Left ventricle myocardium inferior (tissue), 1 donor: ENCODE data around the gene YAE1. TPM values are rescaled to one million over a fixed set of nuclear protein-coding genes. Genes with fewer than 3 reads are reported as not detected.

Experiments
- DNase-seq: peaks from one replicate; pipeline ENCODE4 v3.0.0-alpha.2; 2020
- H3K27ac ChIP-seq: fragments of 200-600 bp; replicated peaks from 2 replicates; pipeline ENCODE4 v1.8.0; 2021
- H3K27me3 ChIP-seq: fragments of 200-600 bp; 2 replicates; pipeline ENCODE4 v1.8.0; 2021; ENCODE audit warnings: low read depth
- H3K36me3 ChIP-seq: fragments of 200-600 bp; 2 replicates; pipeline ENCODE4 v1.8.0; 2021
- H3K4me1 ChIP-seq: fragments of 200-600 bp; 2 replicates; pipeline ENCODE4 v1.8.0; 2021
- H3K4me3 ChIP-seq: fragments of 200-600 bp; 2 replicates; pipeline ENCODE4 v1.8.0; 2021; ENCODE audit warnings: mild to moderate bottlenecking, moderate library complexity
- H3K9me3 ChIP-seq: fragments of 200-600 bp; replicated peaks from 2 replicates; pipeline ENCODE4 v1.8.0; 2021
- intact Hi-C: fragments of 100-400 bp; cut with micrococcal nuclease; formaldehyde crosslinking; loops from one replicate; pipeline ENCODE4 v1.11.0; 2022
- long read RNA-seq: library from polyadenylated mRNA; unstranded; transcript quantifications from one replicate; pipeline ENCODE4 v2.0.0, GENCODE V29; 2021
- total RNA-seq: library from RNA; stranded (reverse); fragmentation: NEBNext Ultra II Directional; extraction: Animal tissue kit (Norgen Biotek cat#: 25700); gene quantifications from one replicate; pipeline ENCODE4 v1.2.1, GENCODE V29; 2021
- TF ChIP-seq, protein P1 (sequence below): fragments of 200-600 bp; IDR thresholded peaks from 2 replicates; pipeline ENCODE4 v1.8.0; 2021; ENCODE audit warnings: antibody characterized with exemption, mild to moderate bottlenecking, borderline replicate concordance
- donor health status: DM: no; HTN: yes; CAD: no; lungs with severe emphysema.

The YAE1 gene
- total RNA-seq, result 18.6 TPM
- long read RNA-seq, partial matches to known transcripts, result 0 of 6 reads
- long read RNA-seq, other reads (novel, unspliced or antisense), result 2 of 6 reads

GRCh38 chr7:39566023-39566921 lies at the start of gene YAE1:
Gene YAE1 (plus strand): TSS chr7:39566404. CDS start chr7:39566419, 15 bp downstream.
- H3K4me3 ChIP-seq, result peak within 1 kb of the TSS; percentile 80
- H3K9me3 ChIP-seq, result no peaks in the 10 kb centered on the region
- peaks cover 9% of the 10 kb centered on the region for H3K36me3 ChIP-seq
- H3K27ac ChIP-seq, result peak within 1 kb of the TSS; percentile 79
- peak; percentile 85 for DNase-seq
- H3K4me1 ChIP-seq, result peaks cover 23% of the 10 kb centered on the region
- intact Hi-C loops, result no loop called here
- TF ChIP-seq, protein P1, sequence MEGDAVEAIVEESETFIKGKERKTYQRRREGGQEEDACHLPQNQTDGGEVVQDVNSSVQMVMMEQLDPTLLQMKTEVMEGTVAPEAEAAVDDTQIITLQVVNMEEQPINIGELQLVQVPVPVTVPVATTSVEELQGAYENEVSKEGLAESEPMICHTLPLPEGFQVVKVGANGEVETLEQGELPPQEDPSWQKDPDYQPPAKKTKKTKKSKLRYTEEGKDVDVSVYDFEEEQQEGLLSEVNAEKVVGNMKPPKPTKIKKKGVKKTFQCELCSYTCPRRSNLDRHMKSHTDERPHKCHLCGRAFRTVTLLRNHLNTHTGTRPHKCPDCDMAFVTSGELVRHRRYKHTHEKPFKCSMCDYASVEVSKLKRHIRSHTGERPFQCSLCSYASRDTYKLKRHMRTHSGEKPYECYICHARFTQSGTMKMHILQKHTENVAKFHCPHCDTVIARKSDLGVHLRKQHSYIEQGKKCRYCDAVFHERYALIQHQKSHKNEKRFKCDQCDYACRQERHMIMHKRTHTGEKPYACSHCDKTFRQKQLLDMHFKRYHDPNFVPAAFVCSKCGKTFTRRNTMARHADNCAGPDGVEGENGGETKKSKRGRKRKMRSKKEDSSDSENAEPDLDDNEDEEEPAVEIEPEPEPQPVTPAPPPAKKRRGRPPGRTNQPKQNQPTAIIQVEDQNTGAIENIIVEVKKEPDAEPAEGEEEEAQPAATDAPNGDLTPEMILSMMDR, result no peak
- no peaks in the 10 kb centered on the region for H3K27me3 ChIP-seq

DNA sequence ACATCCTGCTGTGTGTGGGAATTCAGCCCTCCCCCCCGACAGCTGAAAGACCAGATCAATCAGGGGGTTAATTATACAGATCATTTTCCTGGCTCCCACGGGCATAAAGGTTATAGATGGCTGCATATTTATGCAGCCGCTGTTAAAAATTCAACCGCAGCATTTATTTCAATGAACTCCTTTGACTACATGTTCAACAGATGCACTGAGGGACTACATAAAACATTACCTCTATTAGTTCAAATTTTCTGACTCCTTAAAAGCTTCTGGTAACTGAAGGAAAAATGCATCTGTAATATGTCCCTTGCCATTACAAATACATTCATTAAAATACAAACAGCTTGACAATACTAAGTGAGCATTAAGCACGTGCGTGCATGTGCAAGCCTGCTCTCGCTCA lies 49.7 kb upstream of the YAE1 start:
- TF ChIP-seq, protein P1, result no peak
- no peaks in the 10 kb centered on the region for H3K36me3 ChIP-seq
- no peaks in the 10 kb centered on the region for H3K4me1 ChIP-seq
- no peak for DNase-seq
- H3K27ac ChIP-seq, result no peak overlapping the region
- H3K4me3 ChIP-seq, result no peak overlapping the region
- H3K9me3 ChIP-seq, result peaks cover 4% of the 10 kb centered on the region
- peaks cover 23% of the 10 kb centered on the region for H3K27me3 ChIP-seq
- intact Hi-C loops, result loop anchor here (5.0 kb wide), 1 partner anchor 719 kb away; no protein-coding TSS in a partner anchor

GRCh38 chr7:39517240-39517639 lies 49.0 kb upstream of the YAE1 start:
- Histone ChIP-seq H3K4me3 (no peak overlapping the region), H3K4me1 (no peaks in the 10 kb centered on the region), H3K36me3 (no peaks in the 10 kb centered on the region), H3K9me3 (peaks cover 4% of the 10 kb centered on the region), H3K27ac (no peak overlapping the region), H3K27me3 (peaks cover 22% of the 10 kb centered on the region)
- DNase-seq, result no peak
- TF ChIP-seq, protein P1, result no peak
- intact Hi-C loops, result loop anchor here (5.0 kb wide), 1 partner anchor 720 kb away; no protein-coding TSS in a partner anchor

- intact Hi-C loops, result no loop called here
- Histone ChIP-seq H3K36me3 (no peaks in the 10 kb centered on the region), H3K27me3 (peaks cover 51% of the 10 kb centered on the region), H3K27ac (no peak overlapping the region), H3K4me1 (no peaks in the 10 kb centered on the region), H3K9me3 (no peaks in the 10 kb centered on the region), H3K4me3 (no peak overlapping the region)
- TF ChIP-seq, protein P1, result no peak
- DNase-seq, result no peak
Observed at GRCh38 chr7:39525926-39526325, 40.3 kb upstream of the YAE1 start.

- H3K27me3 ChIP-seq, result peaks cover 56% of the 10 kb centered on the region
- no peak for DNase-seq
- no peaks in the 10 kb centered on the region for H3K9me3 ChIP-seq
- H3K27ac ChIP-seq, result no peak overlapping the region
- TF ChIP-seq, protein P1, result no peak
- intact Hi-C loops, result no loop called here
- no peaks in the 10 kb centered on the region for H3K36me3 ChIP-seq
- H3K4me1 ChIP-seq, result no peaks in the 10 kb centered on the region
- no peak overlapping the region for H3K4me3 ChIP-seq
Observed at GRCh38 chr7:39526666-39527065, 39.5 kb upstream of the YAE1 start.
